Breast epithelium (tissue), 4 donors: ENCODE measurements around the gene CACNA2D4. TPM values are rescaled to one million over a fixed set of nuclear protein-coding genes. Genes with fewer than 3 reads are reported as not detected.
"Not testable (repeated sequence)": the region's sequence is repeated elsewhere in the genome, so short reads cannot be mapped to it uniquely, and the experiment has no call there.

Experiments used
- DNase-seq, 2 donors: peaks; one replicate each; pipeline ENCODE4 v3.0.0-alpha.2; 2019; ENCODE audit warnings: low spot score in 2 of 2
- H3K27ac ChIP-seq, 2 donors: fragments of 200-600 bp; sonication (generic) in 1 of 2; one replicate each; pipeline ENCODE4 v1.5.1; 2016 to 2019; ENCODE audit warnings: mild to moderate bottlenecking in 1 of 2
- H3K27me3 ChIP-seq, 2 donors: fragments of 200-600 bp; sonication (generic) in 1 of 2; one replicate each; pipeline versions ENCODE4 v1.5.1 to v1.6.0; 2017 to 2019; ENCODE audit warnings: control low read depth in 1 of 2, mild to moderate bottlenecking in 1 of 2
- H3K36me3 ChIP-seq: fragments of 200-600 bp; one replicate; pipeline ENCODE4 v1.5.1; 2019
- H3K4me1 ChIP-seq, 2 donors: fragments of 200-600 bp; sonication (generic); one replicate each; pipeline ENCODE4 v1.5.1; 2016 to 2019; ENCODE audit warnings: control low read depth in 1 of 2
- H3K4me3 ChIP-seq, 3 donors: fragments of 200-600 bp; sonication (generic); 1 replicate in 2 of 3; 2 replicates in 1 of 3; pipeline ENCODE4 v1.5.1; 2016 to 2019; ENCODE audit warnings: mild to moderate bottlenecking in 3 of 3, moderate library complexity in 2 of 3
- H3K9me3 ChIP-seq, 2 donors: fragments of 200-600 bp; sonication (generic) in 1 of 2; one replicate each; pipeline ENCODE4 v1.5.1; 2016 to 2019; ENCODE audit warnings: control low read depth in 1 of 2
- CTCF ChIP-seq, 3 donors: fragments of 450-650 bp; IDR thresholded peaks; one replicate each; pipeline ENCODE4 v1.5.1; 2016 to 2017; ENCODE audit warnings: antibody characterized with exemption in 3 of 3, mild to moderate bottlenecking in 3 of 3, moderate library complexity in 3 of 3
- POLR2A ChIP-seq: fragments of 450-650 bp; IDR thresholded peaks from one replicate; pipeline ENCODE4 v1.6.1; 2016; ENCODE audit warnings: antibody characterized with exemption, mild to moderate bottlenecking, moderate library complexity
- POLR2AphosphoS5 ChIP-seq, 3 donors: sonication (generic); formaldehyde crosslinking; IDR thresholded peaks; one replicate each; pipeline ENCODE4 v1.6.1; 2017; ENCODE audit warnings: antibody characterized with exemption in 3 of 3
- intact Hi-C: fragments of 100-400 bp; cut with DNase I; formaldehyde crosslinking; loops from one replicate; pipeline ENCODE4 v1.15.1; 2023; ENCODE audit warnings: low total_unique reads
- total RNA-seq, 3 donors: library from RNA; depleted of rRNA; stranded (reverse); fragments of >200 nt; gene quantifications; one replicate each; pipeline ENCODE4 v1.1.0, GENCODE V29; 2016

CACNA2D4 gene
- total RNA-seq, 3 donors from 2014 or later = 3.2 to 10.2 (median 3.3) TPM

GRCh38 chr12:1820191-1820895 is 98.1 kb downstream of the CACNA2D4 start, which contains the start of gene LRTM2:
LRTM2 (plus strand) TSS chr12:1820565; CDS start chr12:1828149, 7,584 bp downstream.
- intact Hi-C loops = no loop called here
- DNase-seq = no peak
- H3K9me3 ChIP-seq = no peaks in the 10 kb centered on the region
- no peaks in the 10 kb centered on the region for H3K36me3 ChIP-seq
- no peak within 1 kb of the TSS for H3K4me3 ChIP-seq
- no peaks in the 10 kb centered on the region for H3K4me1 ChIP-seq
- no peak for TF ChIP-seq POLR2AphosphoS5 (IDR thresholded peaks at IDR 0.05)
- no peak for TF ChIP-seq CTCF (IDR thresholded peaks at IDR 0.05)
- TF ChIP-seq POLR2A = no peak
- peaks cover 0 to 60% of the 10 kb centered on the region in 2 donors for H3K27me3 ChIP-seq
- no peak within 1 kb of the TSS for H3K27ac ChIP-seq

- Histone ChIP-seq H3K9me3 (no peaks in the 10 kb centered on the region), H3K27me3 (peaks cover 0 to 53% of the 10 kb centered on the region in 2 donors), H3K4me3 (no peak overlapping the region), H3K4me1 (no peaks in the 10 kb centered on the region), H3K36me3 (no peaks in the 10 kb centered on the region), H3K27ac (no peak overlapping the region)
- TF ChIP-seq POLR2AphosphoS5 (IDR thresholded peaks at IDR 0.05) (no peak), CTCF (IDR thresholded peaks at IDR 0.05) (no peak), POLR2A (no peak)
- DNase-seq = no peak
- intact Hi-C loops = no loop called here
These were observed 98.9 kb downstream of the CACNA2D4 start for GRCh38 chr12:1819571-1819970.

GRCh38 chr12:1819050-1819449 is 99.4 kb downstream of the CACNA2D4 start:
- no peak for DNase-seq
- Histone ChIP-seq H3K27me3 (peaks cover 0 to 47% of the 10 kb centered on the region in 2 donors), H3K4me1 (no peaks in the 10 kb centered on the region), H3K4me3 (no peak overlapping the region), H3K9me3 (no peaks in the 10 kb centered on the region), H3K27ac (no peak overlapping the region), H3K36me3 (no peaks in the 10 kb centered on the region)
- intact Hi-C loops = no loop called here
- no peak for TF ChIP-seq POLR2AphosphoS5 (IDR thresholded peaks at IDR 0.05)
- TF ChIP-seq POLR2A = no peak
- TF ChIP-seq CTCF (IDR thresholded peaks at IDR 0.05) = no peak

- H3K9me3 ChIP-seq, DNase-seq, H3K36me3 ChIP-seq, H3K4me1 ChIP-seq, intact Hi-C loops, H3K27ac ChIP-seq, H3K4me3 ChIP-seq: not testable (repeated sequence)
- peaks cover 0 to 39% of the 10 kb centered on the region in 2 donors for H3K27me3 ChIP-seq
These were observed 100.5 kb downstream of the CACNA2D4 start for GRCh38 chr12:1817928-1818327.

- intact Hi-C loops = no loop called here
- no peak for DNase-seq
- H3K27me3 ChIP-seq = peaks cover 0 to 28% of the 10 kb centered on the region in 2 donors
- no peaks in the 10 kb centered on the region for H3K36me3 ChIP-seq
- no peaks in the 10 kb centered on the region for H3K9me3 ChIP-seq
- no peak overlapping the region for H3K4me3 ChIP-seq
- no peak overlapping the region for H3K27ac ChIP-seq
- H3K4me1 ChIP-seq = no peaks in the 10 kb centered on the region
- TF ChIP-seq CTCF (IDR thresholded peaks at IDR 0.05) = no peak
- no peak for TF ChIP-seq POLR2A
- no peak for TF ChIP-seq POLR2AphosphoS5 (IDR thresholded peaks at IDR 0.05)
These were observed 101.6 kb downstream of the CACNA2D4 start for GRCh38 chr12:1816730-1817348.
